ENCODE data around the gene ACTN1.
A peak's percentile ranks its signal among the peaks of the same experiment; 100 is the strongest.
"Not testable (repeated sequence)": the region's sequence is repeated elsewhere in the genome, so short reads cannot be mapped to it uniquely, and the experiment has no call there.

ACTN1 gene

DNA sequence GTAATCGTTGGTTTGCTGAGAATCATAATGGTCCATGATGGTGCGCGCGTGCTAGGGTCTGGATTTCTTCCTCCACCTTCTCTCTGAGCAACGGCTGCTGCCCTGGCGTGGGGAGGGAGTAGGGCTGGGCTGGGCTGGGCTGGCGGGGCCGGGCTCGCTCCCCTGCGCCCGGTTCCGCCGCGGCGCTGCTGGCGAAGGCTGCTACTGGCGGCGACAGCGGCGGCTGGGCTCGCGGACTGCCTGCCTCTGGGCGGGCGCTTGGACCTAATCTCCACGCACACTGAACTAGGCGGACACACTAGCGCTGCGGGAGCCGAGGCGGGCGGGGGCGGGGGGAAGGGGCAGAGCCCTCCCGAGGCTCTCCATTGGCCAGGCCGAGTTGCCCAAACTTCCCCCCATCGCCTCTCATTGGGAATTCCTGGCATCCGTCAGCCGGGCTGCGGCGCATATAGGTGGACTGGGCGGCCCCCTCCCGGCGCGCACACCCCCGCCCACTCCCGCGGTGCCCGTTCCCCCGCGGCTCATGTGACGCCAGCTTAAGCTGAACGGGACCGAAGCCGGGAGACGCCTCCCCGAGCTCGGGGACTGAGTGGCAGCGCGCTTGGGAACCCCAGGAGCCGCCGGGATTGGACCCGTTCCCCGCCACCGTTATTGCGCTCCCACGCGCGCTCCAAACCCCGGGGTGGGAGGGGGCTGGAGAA is at the start of gene ACTN1:
TSS of gene ACTN1 (minus strand) at position 282 of the 701 bp plus-strand sequence. CDS start at position 36, 246 bp downstream.
- Histone ChIP-seq H3K27ac (peak within 1 kb of the TSS; percentile 43 to 99 (median 94)), H3K4me3 (peak within 1 kb of the TSS; percentile 76 to 97 (median 89))

DNA sequence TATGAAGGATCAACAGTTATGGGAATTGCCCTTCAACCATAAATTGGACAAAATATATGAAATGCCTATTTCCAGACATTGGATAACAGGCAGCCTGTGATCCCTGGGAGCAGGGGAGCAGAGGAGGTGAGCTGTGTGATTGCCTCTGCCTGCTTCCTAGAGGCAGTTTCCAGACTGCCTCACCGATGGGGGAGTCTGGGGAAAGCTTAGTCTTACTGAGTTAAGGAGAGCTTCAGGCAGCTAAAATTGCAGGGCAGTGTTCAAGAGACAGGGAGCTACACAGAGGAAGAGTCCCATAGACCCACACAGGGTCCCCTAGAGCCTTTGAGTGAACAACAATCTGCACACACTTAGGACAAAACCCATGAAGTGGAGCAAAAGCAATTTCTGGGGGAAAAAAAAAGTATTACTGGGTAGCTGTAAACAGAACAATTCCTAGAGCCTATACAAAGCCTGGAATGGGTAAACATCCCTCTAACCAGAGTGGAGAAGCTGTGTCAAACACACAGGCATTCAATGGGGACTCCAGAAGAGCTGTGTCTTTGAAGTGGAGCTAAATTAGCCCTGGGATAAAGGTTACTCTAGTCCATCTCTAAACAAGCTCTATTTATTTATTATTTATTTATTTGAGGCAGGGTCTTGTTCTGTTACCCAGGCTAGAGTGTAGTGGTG is 48.3 kb upstream of the ACTN1 start:
- Histone ChIP-seq H3K4me3 (no peak overlapping the region), H3K27ac (no peak overlapping the region)

DNA sequence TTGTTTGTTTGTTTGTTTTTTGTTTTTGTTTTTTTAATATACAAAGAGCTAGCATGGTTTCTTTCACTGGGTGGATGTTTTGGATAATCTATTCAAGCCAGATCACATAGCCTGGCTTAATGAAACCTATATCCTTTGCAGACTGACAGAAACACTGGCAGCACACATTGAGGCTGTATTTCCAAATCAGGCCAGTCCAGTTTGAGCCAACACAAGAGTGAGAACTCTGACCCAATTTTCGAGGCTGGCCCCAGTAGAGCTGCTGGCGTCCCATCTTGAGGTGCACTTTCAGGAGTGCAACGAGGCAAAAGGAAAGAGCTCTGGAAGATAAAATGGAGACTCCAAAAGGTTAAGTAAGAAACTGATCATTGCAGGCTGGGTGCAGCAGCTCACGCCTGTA is 43.9 kb upstream of the ACTN1 start:
- no peak overlapping the region for H3K4me3 ChIP-seq
- H3K27ac ChIP-seq = no peak overlapping the region

GRCh38 chr14:69022093-69022492 is 43.0 kb upstream of the ACTN1 start:
- H3K27ac ChIP-seq, H3K4me3 ChIP-seq: not testable (repeated sequence)

GRCh38 chr14:69017706-69018105 is 38.6 kb upstream of the ACTN1 start:
- no peak overlapping the region for H3K27ac ChIP-seq
- H3K4me3 ChIP-seq = no peak overlapping the region

GRCh38 chr14:69014829-69015259 is 35.7 kb upstream of the ACTN1 start:
- Histone ChIP-seq H3K4me3 (no peak overlapping the region), H3K27ac (no peak overlapping the region)

- peak overlapping the region in 4 of 21 experiments; percentile 4 to 31 (median 30) for H3K27ac ChIP-seq
Measured at GRCh38 chr14:69013943-69014782, 35.1 kb upstream of the ACTN1 start.

DNA sequence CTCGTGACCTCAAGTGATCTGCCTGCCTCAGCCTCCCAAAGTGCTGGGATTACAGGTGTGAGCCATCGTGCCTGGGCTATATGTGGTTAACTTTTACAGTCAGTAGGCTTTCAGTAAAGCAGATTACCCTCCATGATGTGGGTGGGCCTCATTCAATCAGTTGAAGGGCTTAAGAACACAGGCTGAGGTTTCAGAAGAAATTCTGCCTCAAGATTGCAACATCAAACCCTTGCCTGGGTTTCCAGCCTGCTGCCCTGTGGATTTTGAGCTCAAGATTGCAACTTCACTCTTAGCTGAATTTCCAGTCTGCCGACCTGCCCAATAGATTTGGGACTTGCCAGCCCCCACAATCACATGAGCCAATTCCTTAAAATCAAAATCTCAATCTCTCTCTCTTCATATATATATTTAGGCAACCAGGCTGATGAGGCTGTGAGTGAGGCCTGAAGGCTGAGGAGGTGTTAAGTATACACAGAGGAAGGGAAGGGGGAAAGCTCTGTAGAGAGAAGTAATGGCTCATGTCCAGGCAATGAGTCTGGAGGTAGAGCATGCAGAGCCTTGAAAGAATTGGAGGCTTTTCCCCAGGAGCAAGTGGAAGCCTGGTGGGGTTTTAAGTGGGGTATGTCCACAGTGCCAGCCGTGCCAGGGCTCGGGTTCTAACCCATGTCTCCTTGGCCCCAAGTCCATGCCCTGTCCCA is 33.3 kb upstream of the ACTN1 start:
- no peak overlapping the region for H3K4me3 ChIP-seq
- peak overlapping the region in 4 of 21 experiments; percentile 4 to 26 (median 10) for H3K27ac ChIP-seq

More at GRCh38 chr14:69013943-69014782, 35.1 kb upstream of the ACTN1 start:
- no peak overlapping the region for H3K4me3 ChIP-seq

DNA sequence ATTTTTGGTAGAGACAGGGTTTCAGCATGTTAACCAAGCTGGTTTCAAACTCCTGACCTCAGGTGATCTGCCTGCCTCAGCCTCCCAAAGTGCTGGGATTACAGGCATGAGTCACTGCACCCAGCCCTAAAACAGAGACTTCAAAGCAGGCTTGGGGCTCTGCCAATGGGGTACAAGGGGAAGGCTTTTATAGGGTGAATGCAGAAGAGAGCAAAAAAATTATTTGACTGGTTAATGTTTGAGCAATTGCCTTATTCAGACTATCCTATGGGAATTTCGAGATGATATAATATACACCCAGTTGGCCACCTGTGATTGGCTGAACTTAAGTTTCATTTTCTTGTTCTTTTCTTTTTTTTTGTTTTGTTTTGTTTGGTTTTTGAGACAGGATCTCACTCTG is 31.5 kb upstream of the ACTN1 start:
- Histone ChIP-seq H3K27ac (no peak overlapping the region), H3K4me3 (no peak overlapping the region)

DNA sequence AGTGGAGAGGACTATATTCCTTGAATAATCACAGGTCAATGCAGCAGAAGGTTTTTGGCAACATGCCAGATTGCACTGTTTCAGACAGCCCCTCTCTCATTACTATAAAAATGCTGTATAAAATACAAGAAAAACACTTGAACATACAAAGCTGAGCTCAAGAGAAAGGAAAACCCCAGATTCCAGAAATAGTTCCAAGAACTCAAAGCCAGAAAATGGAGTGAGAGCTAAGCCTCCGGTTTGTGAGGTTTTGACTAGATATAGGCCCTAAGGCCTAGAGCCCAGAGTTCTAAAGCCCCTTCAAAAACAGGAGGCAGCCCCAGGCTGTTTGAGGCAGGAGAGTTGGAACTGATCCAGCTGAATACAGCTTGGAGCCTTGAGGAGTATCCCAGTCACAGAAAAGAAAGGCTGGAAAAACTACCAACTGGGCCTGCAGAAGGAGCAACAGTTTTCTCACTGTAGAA is 29.4 kb upstream of the ACTN1 start:
- Histone ChIP-seq H3K4me3 (no peak overlapping the region), H3K27ac (peak overlapping the region in 11 of 21 experiments; percentile 5 to 82 (median 51))

DNA sequence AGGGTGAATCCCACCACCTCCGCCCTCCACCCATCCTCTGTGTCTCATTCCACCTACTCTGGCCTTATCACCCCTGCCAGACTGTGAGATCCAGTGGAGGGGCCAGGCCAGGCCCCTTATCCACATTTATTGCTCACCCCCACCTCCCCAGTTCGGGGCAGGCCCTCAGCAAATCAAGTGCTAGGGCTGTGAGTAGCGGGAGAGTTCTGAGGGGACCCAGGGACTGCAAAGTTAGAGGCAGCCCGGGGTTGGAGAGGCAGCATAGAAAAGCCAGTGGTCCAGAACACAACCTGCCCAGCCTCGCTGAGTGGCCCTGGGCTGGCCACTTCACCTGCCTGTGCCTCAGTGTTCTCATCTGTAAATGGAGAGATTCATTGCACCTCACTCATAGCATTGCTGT is 27.2 kb upstream of the ACTN1 start:
- Histone ChIP-seq H3K4me3 (no peak overlapping the region), H3K27ac (peak overlapping the region in 18 of 21 experiments; percentile 21 to 82 (median 64))

DNA sequence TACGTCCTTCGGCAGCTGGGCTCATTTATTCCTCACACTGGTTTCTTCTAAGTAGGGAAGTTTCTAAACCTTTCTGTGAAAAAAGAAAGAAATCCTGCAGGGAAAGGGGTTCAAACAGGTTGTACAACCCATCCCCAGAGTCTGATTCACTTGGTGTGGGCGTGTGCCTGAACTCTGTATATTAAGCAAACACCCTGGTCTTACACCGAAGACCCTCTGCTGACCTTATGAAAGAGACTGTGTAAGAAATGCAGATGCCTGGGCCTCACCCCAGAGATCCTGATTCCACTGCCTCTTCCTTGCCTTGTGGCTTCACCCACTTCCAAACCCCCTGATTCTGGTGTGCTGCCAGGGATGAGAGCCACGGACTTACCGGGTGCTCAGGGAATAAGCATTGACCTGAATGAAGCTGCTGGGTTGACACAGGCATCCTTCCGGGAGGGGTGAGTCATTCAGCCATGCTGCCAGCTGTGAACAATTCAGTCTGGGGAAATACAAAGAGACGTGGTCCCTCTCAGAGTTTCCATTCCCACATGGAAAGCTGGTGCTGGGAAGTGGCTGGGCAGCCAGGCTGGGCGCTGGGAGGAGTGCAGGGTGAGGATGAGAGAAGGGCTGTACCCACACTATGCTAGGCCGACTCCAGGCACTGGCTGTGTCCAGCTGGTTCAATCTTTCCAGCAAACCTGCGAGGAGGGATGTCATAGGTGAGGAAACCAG is 26.5 kb upstream of the ACTN1 start:
- peak overlapping the region in 18 of 21 experiments; percentile 31 to 82 (median 64) for H3K27ac ChIP-seq

GRCh38 chr14:69004731-69005431 is 25.8 kb upstream of the ACTN1 start:
- Histone ChIP-seq H3K4me3 (no peak overlapping the region), H3K27ac (peak overlapping the region in 15 of 21 experiments; percentile 31 to 80 (median 52))

More for the DNA sequence above, 26.5 kb upstream of the ACTN1 start:
- no peak overlapping the region for H3K4me3 ChIP-seq

DNA sequence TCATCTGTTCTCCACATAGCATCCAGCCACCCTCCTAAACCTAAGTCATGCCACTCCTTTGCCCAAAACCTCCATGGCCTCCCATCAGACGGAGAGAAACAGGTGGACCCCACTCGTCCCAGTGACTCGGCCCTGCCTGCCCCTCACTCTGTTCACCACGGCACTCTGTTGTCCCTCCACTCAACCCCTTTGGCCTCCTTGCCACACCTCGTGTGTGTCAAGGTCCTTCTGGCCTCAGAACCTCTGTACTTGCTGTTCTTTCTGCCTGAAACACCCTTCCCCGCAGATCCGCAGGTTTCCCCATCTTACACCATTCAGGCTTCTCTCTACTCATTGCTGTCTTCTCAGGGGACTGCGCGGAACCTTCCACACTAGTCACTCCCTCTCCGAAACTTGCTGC is 24.5 kb upstream of the ACTN1 start:
- no peak overlapping the region for H3K4me3 ChIP-seq
- no peak overlapping the region for H3K27ac ChIP-seq

DNA sequence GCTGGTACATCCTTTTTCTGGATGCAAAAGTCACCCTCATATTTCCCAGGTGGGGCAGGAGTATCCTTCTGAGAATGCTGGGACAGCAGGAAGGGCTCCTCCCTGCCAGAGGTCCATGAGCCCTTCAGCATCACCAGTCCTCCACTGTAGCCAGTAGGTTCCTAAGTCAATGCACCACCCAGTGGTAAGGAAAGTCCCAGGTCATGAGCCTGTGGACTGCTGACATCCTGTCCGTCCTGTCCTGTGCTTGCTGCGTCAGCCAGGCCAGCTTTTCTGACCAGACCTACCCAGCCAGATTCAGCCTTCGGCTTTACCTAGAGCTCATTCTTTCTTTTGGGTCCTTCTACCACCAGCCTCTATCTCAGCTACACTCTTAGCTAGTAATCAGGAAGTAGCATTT is 23.0 kb upstream of the ACTN1 start:
- no peak overlapping the region for H3K4me3 ChIP-seq
- H3K27ac ChIP-seq = no peak overlapping the region

DNA sequence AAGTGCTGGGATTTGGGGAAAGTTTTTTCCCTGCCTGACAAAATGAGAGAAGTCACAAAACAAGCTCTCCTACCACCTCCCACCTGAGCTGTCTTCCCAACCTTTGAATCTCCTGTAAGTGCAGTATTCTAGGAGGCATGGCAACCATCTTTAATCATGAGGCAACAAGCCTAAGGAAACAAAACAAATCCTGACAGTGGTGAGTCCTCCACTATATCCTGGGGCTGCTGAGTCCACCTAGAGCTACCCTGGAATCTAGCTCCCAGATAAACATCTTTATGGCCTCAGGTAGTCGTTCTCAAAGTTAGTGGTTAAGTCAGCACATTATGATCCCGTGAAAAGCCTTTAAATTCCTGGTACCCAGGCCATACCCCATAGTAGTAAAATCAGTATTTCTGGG is 22.3 kb upstream of the ACTN1 start:
- H3K27ac ChIP-seq = no peak overlapping the region
- H3K4me3 ChIP-seq = no peak overlapping the region

DNA sequence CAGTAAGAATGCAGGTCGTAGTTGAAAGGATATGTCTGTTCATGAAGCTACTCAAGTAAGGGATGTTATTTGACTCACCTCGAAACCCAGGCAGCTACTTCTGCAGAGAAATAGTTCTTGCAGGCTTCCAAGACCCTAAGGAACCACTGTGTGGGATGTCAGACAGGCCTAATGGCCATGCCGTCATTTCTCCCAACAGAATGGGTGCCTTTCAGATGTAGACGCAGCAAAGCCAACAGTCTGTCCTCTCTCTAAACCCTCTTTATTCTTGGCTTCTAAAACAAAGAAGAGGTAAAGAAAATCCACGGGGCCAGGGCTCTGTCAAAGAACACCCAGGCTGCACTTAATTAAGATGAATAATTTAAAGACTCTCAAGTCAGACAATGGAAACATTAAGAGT is 19.0 kb upstream of the ACTN1 start:
- Histone ChIP-seq H3K27ac (no peak overlapping the region), H3K4me3 (no peak overlapping the region)

- Histone ChIP-seq H3K4me3 (no peak overlapping the region), H3K27ac (no peak overlapping the region)
Measured at GRCh38 chr14:68995731-68996130, 16.6 kb upstream of the ACTN1 start.

All from skin epidermis (tissue), 12 donors.